Ureter (tissue), 1 donor: ENCODE data around the gene AXIN1. TPM values are rescaled to one million over a fixed set of nuclear protein-coding genes. Genes with fewer than 3 reads are reported as not detected.

ENCODE experiments used
- DNase-seq: peaks from one replicate; pipeline ENCODE4 v3.0.0-alpha.2; 2020; ENCODE audit warnings: low spot score
- total RNA-seq: library from RNA; stranded (reverse); gene quantifications from one replicate; pipeline ENCODE4 v1.2.4, GENCODE V29; 2023
- donor health status: DM: yes; HTN: yes; CAD: no.

The AXIN1 gene
- total RNA-seq, 1 donor from 2014 or later: 20.1 TPM

DNA sequence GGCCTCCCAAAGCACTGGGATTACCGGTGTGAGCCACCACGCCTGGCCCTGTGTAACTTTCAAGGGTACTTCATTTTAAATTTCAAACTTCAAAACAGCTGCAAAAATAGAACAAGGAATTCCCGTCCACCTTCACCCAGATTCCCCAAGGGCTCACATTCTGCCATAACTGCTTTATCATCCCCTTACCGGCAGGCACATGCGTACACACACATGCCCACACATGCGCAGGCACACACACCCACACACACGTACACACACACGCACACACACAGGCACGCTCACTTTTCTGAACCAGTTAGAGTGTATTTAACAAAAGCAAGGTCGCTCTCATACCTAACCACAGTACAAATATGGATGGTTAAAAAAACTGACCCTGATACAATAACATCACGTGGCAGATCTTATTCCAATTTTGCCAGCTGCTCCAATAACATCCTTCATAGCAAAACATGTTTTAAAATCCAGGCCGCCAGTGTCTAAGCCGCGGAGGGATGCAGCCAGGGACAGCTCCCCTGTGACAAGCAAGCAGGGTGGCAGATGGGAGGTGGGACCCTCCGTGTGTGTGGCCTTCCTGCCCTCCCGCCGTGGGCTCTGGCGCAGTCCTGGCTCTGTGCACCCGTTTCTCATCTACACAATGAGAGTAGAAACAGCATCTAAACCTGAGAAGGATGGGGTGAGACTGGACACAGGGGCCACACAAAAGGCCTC, 46.5 kb downstream of the AXIN1 start:
- no peak for DNase-seq

DNA sequence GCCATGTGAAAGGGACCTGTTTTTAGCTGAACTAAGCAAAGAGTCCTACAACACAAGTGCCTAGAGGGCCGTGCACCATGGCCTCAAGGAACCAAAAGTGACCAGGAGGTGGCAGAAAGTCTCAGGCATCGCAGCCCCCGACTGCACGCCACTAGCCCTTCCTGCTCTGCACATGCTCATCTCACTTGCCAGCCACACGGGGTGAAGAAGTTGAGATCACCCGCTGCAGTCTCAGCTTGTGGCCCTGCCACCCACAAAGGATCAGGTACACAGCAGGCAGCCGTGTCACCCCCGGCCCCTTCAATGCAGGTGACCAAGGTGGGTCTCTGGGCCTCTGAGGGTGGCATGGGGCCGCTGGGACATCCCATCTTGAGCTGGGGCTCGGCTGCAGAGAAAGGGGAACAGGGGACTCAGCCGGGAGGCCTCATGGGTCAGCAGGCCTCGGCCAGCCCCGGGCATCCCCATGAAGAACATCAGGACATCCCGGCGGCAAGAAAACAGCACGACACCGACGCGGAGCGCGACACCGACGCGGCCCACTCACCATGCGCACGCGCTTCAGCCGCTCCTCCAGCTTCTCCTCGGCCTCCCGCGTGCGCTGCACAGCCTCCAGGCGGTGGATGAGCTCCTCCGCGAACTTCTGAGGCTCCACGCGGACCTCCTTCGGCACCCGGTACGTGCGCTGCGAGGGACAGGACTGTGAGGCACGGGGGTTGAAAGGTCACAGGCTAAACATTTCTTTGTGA, 48.6 kb downstream of the AXIN1 start:
- no peak for DNase-seq

DNA sequence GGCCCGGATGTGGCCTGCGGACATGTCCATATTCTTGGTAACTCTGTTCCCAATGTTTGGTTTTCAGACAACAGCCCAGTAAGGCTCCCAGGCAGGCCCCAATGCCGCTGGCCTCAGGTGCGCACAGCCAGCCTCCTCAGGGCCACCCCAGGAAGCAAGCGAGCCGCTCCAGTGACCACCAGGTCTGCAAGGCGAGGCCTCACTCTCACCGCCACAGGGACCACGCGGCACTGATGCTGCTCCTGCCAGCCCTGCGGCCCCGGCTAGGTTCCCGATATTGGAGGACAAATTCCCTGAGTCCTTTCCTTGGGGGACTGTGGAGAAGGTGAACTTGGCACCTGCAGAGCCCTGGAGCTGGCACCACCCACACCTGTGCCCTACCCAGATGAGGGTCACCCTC, 50.6 kb downstream of the AXIN1 start:
- DNase-seq: no peak

DNA sequence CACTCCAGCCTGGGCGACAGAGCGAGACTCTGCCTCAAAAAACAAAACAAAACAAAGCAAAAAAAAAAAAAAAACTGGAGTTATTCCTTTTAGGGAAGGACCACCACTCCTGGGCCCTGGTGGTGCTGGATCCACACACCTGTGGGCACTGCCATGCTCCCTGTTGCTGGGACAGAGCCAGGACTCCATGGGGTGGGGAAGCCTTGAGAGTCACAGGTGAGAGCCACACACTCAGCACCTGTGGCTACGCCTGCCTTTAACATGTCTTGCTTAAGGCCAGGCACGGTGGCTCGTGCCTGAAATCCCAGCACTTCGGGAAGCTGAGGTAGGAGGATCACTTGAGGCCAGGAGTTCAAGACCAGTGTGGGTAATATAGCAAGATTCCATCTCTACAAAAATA, 51.3 kb downstream of the AXIN1 start:
- no peak for DNase-seq

DNA sequence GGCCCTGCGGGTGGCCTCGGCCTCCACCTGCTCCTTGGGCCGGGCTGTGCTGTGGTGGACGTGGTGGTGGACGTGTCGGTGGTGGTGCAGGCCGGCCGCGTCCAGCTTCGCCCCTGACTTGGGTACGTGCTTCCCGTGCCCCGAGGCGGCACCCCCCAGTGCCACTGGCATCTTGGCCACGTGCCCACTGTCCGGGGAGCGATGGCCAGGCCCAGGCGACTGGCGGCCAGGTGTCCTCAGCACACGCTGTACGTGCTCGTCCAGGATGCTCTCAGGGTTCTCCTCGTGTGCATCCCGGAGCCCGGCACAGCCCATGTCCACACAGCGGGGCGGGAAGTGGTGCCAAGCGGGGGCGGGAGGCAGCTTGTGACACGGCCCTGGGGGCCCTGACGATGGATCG, 54.7 kb downstream of the AXIN1 start:
- DNase-seq: no peak

DNA sequence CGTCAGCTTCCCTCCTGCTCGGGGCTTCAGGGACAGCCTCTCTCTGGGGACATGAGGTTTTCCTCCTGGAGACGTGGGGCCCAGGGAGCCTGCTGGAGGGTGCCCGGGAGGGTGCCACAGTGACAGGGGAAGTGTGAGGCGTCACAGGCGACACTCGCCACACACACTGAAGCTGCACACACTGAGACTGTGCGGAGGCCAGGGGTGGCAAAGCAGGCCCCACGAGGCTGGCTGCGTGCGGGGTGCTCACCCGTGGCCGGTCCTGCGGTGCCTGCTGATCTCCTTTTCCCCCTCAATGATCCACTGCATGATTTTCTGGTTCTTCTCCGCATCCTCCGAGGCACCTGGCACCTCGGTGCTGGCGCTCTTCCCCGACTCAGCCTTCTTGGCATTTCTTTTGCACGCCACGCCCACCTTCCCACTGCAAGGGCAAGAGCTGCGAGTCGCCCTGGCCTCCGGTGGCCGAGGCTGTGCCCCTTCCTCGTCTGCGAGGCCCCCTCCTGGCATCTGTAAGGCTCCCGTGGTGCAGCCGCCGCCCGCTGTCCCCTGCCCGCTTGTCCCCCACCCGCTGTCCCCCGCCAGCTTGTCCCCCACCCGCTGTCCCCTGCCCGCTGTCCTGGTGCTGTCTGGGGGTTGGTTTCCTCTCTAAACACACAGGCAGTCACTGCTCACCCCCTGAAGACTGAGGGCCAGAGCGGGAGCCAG, 55.6 kb downstream of the AXIN1 start:
- DNase-seq: no peak

DNA sequence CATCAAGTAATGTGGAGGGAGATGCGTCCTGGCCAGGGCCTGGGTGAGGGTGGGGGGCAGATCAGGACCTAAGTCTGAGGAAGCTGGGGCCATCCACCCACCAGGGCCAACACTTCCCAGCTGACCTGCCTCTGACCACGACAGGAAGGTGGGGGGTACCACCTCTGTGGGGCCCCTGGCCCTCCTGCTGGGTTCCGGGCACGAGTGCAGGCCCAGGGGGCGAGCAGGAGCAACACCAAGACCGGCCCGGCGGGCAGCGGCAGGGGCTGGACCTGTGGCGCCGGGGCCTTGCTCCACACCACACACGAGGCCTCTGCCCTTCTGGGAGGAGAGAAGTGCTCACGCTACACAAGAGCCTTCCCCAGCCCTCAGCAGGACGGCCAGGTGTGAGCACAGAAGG, 56.2 kb downstream of the AXIN1 start:
- DNase-seq: no peak

DNA sequence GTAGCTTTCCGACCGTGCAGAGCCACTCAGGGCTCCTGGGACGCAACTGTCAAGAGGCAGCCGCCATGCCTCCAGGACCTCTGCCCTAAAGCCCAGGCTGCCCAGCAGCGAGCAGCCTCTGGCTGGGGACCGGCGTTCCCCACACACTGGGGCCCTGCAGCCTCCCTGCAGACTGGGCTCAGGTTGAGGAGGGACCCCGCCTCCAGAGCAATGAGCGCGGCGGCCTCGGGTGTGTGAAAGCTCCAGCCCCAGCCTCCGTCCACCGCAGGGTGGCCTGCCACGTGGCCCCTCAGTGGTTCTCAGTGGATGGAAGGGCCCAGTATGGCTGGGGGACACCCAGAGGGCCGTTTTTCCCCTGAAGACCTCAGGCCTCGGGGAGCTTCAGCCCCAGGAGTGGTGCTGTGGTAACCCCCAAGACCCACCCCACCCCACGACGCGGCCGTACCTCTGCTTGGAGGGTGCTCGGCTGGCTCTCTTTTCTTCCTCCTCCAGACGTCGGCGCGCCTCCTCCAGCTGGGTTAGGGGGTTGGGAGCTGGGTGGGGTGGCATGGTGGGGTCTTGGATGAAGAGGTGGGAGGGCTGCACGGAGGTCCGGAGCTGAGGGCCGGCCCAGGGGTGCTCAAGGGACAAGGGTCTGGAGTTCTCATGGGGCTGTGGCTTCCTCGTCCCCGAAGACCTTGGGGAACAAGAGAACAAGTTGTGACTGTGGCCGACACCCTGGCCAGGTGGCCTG, 59.3 kb downstream of the AXIN1 start:
- DNase-seq: no peak

DNA sequence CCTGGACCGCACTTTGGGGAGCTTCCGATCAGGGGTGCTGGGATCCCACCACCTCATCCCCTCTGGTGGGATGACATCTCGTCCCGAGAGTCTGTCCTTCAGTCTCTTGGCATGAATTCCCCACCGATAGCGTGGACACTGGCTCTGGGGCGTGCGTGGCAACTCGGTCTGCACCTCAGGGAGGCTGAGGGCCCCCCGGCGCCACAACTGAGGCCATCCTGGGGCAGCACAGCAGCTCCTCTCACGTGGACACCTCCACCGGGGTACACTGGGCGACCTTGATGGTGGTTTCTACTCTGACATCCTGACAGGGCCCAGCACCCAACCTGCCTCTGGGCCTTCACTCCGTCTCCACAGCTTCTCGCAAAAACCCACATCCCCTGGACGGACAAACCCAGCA, 61.0 kb downstream of the AXIN1 start:
- no peak for DNase-seq

DNA sequence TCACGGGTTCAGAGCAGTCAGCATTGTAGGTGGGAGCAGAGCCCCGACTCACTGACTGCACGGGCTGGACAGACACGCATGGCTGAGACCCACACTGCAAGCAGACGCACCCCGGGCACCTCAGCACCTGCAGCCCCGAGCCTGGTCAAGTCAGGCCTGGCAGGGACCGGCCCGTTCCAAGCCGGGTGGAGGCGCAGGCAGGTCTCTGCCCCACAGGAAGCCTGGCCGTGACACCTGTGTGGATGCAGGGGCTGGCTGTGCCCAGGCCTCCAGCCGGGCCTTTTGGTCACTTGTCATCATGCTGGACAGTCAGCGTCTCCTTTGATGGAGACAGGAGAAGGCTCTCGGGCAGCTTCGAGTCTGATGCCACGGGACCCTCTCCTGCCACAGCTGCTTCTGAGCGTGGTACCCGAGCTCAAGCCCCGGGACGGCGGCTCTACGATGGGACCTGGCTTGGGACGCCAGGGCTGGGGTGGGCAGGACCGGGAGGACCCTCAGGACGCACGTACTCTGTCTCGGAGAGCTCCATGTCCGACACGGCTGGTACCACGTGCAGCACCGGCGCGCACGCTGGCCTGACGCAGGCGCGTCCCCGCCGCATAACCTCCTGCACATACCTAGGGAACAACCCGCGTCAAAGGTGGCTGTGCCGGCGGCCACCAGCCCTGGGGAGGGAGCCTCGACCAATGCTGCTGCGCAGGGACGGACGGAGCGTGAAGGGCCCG, 61.7 kb downstream of the AXIN1 start:
- no peak for DNase-seq

DNA sequence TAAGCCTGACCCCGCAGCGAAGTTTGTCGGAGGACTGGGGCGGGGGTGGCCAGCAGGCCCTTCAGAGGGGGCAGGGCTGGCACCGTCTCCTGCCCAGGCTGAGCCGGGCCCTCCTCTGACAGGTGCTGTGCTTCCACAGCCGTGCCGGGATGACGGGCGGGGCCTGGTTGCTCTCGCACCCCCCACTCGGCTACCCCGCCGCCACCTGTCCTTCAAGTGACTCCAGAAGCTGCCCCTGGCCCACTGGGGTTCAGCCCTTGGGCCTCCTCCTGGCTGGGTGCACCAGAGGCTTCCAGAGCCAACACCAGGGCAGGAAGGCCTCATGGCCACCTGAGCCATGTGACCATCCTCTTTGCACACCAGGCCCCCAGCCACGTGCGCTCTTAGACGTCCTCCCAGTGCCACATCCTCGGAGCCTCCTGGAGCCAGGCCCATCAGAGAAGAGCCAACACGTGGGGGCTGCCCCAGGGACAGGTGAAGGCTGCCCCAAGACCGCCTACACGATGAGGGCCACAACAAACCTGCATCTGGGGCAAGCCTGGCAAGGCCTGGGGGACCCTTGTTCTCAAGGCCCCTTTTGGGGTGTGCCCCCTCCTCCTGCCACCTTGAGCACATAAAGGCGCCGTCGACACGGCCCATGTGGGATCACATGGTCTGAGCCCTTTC, 62.4 kb downstream of the AXIN1 start:
- no peak for DNase-seq

DNA sequence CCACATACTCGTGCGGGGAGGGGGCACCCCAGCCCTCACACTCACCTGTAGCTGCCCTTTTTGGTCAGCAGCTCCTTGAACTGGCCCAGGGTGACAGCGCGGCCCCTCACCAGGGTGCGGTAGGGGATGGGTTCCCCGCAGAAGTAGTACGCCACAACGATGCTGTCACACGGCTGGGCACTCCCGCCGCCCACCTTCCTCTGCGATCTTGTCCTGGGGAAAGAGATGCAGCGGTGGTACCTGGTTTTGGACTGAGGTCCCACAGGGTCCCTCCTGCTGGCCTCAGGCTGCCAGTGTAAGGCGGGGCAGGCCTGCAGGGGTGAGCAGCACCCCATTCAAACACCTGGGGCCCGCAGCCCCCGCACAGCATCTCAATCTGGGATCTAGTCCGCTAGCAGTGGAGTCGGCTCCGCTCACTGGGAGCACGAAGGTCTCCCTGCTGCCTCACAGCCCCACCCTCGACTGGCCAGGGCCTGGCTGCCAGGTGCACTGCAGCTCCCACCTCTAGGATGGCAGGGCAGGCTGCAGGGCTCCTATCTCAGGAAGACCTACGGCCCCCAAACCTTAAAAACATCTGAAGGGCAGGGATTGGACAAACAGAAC, 63.0 kb downstream of the AXIN1 start:
- DNase-seq: no peak

DNA sequence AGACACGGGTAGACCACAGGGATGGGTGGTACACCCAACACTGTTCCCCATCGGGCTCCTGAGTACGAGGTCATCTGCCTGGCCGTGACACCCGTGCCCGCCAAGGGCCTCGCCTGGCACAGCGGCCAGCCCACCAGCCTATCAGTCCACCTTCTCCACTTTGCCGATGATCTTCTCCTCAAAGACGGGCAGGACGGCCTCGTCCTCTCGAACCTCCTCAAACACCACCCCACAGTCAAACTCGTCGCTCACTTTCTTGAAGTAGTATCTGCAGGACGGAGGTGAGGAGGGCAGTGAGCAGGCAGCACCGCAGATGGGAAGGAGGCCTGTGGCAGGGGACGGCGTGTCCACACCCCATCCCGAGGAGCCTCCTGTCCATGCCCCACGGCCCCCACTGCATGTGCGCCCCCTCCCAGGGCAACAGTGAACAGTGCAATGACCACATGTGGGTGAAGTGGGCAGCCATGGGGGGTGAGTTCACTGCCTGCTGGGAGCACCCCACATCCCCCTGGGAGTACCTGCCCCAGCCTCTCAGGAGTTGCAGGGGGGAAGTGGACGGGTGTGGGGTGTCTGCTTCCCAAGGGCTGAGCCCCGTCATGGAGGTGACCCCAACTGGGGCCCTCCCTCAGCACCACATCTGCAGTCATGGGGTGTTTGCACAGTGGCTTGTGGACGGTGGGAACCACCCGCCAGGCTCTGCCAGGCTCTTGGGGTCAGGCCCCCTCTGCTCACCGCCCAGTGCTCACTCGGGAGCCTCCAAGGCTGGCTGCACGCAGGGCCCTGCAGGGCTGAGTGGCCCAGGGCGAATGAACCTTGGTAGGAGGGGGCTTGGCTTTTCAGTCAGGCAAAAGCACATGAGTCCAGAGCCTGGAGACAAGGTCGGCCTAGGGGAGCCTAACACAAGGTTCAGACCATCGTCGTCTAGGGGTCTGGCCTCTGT, 64.3 kb downstream of the AXIN1 start:
- no peak for DNase-seq

DNA sequence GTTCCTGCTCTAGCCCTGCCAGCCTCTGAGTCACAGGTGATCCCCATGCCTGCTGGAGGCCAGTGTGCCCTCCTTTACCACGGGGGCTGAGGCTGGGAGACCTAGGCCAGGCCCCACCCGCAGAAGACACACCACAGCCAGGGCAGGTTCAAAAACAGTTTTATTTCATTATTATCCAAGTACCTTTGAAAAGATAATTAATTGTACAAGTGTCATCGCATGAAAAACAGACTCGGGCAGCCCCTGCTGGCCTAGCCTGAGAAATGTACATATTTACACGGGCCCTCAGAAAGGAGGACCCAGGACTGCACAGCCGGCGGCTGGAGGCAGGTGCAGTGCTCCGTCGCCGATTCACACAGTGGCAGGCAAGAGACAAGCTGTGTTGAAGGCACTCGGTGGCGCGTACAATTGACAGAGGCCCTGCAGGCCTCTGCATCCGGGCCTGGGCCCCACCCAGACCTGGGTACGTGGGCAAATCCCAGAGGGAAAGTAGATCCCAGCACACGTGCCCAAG, 65.2 kb downstream of the AXIN1 start:
- DNase-seq: no peak

DNA sequence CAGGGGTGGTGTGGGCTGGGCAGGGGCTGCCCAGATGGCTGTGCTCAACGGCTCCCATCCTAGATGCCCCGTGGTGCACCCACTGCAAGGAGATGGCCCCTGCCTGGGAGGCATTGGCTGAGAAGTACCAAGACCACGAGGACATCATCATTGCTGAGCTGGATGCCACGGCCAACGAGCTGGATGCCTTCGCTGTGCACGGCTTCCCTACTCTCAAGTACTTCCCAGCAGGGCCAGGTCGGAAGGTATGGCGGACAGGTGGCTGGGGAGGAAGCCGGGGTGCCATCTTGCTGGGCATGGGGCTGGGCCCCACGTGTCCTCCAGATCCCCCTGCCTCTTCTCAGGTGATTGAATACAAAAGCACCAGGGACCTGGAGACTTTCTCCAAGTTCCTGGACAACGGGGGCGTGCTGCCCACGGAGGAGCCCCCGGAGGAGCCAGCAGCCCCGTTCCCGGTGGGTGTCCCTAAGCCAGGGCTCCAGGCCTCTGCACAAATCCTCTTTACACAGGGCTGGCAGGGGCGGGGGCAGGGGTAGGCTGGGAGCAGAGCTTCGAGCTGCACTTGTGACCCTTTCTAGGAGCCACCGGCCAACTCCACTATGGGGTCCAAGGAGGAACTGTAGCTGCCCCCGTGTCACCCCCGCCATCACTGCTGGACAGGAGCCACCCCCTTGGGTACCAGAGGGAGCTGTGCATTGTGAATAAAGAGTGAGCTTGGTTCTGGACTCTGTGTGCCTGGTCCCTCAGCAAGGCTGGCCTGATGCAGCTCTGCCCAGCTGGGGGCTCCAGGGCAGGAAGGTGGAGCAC, 65.8 kb downstream of the AXIN1 start:
- no peak for DNase-seq

DNA sequence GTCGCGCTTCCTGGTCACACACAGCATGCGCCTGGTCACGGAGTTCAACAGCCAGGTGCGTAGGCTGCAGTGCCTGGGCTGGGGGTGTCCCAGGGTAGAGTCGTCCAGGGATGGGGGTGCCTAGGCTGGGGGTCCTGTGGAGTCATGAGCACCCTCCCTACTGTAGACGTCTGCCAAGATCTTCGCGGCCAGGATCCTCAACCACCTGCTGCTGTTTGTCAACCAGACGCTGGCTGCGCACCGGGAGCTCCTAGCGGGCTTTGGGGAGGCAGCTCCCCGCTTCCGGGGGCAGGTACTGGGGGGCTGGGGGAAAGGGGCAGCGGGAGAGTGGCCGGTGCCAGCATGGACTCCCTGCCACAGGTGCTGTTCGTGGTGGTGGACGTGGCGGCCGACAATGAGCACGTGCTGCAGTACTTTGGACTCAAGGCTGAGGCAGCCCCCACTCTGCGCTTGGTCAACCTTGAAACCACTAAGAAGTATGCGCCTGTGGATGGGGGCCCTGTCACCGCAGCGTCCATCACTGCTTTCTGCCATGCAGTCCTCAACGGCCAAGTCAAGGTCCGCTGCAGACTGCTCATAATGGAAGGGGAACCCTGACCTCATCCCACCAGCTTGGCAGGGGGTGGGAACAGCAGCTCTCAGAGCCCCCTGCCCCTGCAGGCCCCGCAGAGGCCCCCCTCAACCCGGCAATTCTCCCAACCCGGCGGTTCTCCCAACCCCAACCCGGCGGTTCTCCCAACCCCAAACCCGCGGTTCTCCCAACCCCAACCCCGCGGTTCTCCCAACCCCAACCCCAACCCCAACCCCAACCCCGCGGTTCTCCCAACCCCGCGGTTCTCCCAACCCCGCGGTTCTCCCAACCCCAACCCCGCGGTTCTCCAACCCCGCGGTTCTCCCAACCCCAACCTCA, 67.1 kb downstream of the AXIN1 start:
- no peak for DNase-seq
